GM18873 (cell line): ENCODE data around the gene SNHG17.
"Not testable (repeated sequence)": the region's sequence is repeated elsewhere in the genome, so short reads cannot be mapped to it uniquely, and the experiment has no call there.

Experiments used
- ATAC-seq: cut with Tn5 transposase; IDR thresholded peaks from one replicate; pipeline ENCODE4 v1.9.1; 2021; ENCODE audit warnings: mild to moderate bottlenecking, moderate library complexity, moderate number of reproducible peaks; ENCODE audit not compliant: unreplicated experiment, low FRiP score

Gene SNHG17

DNA sequence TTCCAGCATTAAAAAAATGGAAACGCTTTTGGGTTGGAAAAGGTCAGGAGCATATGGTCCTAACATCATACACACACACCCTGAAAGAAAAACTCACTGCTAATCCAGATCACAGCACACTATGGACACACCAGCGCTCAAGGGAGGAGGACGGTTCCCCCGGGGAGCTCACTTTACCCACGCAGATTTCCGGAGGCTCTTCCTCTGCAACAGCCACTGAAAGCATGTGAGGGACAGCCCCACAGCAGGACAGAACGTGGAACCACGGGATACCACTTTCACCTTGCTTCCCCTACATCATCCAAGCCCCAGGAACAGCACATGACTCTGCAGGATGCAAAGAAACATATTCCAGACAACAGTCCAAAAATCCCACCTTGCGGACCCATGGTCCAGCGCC, 13.2 kb downstream of the SNHG17 start:
- ATAC-seq = no peak

DNA sequence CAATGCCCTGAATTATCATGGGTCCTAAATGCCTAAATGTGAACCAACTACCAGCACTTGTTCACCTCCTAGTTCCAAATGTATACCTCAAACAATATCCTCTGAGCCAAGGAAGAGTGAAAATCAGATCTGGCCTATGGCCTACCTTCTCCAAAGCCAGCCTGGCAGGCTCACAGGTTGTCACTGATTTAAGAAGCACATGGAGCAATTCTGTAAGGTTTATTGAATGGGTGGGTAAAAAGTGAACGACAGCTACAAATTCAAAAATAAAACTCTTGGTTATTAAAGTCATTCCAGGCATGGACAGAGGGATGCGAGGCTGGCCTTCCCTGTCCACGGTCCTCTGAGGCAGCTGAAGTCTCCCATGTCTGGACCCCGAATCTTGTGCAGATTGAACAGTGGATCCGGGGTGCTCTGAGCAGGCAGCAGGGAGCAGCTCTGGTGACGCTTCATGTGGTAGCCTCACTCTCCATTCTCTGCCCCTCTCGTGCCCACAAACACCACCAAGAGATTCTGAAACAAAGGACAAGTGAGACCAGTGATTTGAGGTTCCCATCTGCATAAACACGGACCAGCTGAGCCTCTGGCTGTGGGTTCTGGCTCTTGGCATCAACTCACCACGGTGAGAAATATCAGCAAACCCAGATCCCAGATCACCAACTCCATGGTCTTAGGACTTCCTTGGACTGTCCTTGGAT, 14.6 kb downstream of the SNHG17 start:
- no peak for ATAC-seq

DNA sequence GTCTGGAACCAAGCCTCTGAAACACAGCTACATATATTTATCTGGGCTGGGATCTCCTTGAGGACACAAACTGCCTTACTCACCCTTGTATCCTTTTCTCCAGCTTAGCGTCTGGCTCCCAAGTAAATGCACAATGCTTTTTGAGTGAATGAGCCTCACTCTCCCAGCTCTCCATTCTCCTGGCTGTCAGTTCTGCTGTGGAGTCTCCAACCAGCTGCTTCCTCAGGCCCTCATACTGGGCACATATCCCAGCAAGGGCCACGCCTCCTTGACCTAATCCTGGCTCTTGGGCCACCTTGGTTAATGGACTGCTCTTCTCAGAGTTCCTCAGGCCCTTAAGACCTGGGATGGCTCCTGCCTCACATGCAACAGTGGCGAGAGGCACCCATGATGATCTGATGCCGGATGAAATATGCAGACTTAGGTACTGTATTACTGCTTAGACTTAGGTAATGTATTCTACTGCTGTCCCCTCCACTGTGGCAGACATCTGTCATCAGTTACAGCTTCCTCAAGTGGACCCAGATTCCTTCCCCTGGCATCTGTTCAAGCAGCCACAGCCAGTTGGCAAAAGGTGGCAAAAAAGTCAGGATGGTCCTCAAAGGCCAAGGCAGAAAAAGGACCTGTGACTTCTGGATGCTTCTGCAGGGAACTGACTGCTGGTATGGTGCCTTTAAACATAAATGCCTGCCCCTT, 16.5 kb downstream of the SNHG17 start:
- ATAC-seq = no peak

DNA sequence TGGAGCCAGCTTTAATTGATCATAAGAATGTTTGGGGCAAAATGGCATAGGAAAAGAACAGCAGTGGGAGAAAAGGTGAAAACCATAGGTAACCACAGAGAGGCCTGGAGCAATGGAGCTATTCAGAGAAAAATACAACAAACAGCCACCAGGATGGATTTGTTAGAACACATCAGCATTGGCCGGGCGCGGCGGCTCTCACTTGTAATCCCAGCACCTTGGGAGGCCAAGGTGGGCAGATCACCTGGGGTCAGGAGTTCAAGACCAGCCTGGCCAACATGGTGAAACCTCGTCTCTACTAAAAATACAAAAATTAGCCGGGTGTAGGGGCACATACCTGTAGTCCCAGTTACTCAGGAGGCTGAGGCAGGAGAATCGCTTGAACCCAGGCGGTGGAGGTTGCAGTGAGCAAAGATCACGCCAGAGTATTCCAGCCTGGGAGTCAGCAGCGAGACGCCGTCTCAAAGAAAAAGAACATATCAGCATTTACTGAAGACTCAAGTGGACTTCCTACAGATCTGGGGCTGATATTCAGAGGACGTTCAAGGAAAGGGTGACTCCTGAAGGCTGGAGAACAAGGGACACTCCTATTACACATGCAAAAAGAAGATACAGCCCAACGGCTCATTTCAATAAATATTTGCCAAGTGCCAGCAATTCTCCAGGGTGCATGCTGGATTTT, 20.2 kb downstream of the SNHG17 start:
- no peak for ATAC-seq

DNA sequence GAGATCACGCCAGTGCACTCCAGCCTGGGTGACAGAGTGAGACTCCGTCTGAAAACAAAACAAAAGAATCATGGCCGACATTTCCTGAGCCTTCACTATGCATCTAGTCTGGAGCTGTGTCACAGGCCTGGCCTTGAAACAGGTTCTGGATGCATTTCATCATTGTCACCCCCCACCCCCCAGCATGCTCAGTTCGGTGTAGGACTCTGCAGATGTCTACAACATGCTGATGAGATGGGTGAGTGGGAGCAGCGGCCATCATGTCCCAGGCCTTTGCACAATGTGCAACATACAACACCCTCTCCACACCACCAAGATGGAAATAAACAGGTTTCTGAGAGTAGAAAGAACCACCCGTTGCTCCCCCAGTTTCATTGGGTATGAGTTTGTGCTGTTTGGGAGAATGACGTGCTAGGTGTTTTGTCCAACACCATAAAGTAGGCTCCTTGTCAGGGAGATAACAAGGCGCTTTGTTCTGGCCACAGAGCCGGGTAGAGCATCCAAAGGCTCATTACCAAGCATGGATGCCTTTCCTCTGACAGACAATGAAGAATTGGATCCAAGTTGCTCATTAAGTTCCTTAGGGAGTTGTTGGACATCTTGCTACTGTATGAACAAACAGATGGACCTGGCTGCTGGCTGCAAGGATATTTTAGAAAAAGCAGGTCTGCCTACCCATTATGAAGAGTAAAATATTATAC, 22.1 kb downstream of the SNHG17 start:
- no peak for ATAC-seq

DNA sequence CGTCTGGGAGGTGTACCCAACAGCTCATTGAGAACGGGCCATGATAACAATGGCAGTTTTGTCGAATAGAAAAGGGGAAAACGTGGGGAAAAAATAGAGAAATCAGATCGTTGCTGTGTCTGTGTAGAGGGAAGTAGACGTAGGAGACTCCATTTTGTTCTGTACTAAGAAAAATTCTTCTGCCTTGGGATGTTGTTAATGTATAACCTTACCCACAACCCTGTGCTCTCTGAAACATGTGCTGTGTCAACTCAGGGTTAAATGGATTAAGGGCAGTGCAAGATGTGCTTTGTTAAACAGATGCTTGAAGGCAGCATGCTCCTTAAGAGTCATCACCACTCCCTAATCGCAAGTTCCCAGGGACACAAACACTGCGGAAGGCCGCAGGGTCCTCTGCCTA, 27.3 kb downstream of the SNHG17 start:
- not testable (repeated sequence) for ATAC-seq

DNA sequence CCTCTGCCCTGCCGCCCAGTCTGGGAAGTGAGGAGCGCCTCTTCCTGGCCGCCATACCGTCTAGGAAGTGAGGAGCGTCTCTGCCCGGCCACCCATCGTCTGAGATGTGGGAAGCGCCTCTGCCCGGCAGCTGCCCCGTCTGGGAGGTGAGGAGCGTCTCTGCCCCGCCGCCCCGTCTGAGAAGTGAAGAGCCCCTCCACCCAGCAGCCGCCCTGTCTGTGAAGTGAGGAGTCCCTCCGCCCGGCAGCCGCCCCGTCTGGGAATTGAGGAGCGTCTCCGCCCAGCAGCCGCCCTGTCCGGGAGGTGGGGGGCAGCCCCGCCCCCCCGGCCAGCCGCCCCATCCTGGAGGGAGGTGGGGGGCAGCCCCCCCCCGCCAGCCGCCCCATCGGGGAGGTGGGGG, 27.8 kb downstream of the SNHG17 start:
- no peak for ATAC-seq

DNA sequence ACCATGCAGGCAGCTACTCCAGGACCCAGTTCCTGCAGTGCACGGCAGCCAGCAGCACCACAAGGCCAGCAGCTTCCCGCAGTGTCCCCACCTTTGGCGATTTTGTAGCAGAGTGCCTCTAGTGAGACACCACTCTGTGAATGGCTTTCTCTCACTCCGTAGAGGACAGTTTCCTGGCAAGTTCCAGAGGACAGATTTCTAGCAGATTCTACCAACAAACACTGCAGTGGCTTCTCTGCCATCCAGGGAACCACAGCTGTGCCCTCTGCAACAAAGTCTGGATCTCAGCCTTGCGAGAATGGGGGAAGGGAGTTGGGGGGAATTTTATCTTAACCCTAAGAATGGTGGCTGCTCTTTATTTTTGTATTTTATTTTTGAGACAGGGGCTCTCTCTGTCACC, 28.7 kb downstream of the SNHG17 start:
- no peak for ATAC-seq

DNA sequence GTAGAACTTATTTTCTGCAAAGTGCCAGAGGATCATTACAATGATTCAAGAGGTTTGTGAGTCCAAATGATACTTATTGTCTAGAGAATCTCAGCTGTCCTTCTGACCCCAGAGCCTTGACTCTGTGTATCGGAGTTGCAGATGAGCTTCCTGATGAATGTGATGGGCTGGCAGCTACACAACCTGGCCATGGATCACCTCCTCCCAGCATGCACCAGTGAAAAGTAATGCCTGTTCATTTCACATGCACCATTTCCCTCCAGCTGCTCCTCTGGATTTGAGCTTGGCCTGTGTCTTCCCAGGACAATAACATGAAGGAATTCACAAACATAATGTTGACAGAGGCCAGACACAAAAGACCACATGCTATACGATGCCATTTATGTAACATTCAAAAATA, 30.0 kb downstream of the SNHG17 start:
- ATAC-seq = no peak

DNA sequence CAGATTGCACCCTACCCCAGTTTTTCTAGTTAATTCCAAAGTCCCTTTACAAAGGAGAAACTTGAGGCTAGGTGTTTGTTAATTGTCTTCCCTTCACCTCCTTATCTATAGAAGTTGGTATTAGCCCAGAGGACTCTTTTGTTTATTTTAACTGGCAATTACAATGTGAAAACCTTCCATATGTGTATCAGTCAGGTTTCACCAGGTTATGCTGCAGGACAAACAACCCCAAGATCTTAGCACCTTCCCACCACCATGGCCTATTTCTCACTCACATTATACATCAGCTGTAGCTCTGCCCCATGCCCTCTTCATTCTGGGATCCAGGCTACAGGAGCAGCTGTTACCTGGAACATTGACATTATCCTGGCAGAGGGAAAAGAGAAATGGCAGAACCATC, 31.1 kb downstream of the SNHG17 start:
- no peak for ATAC-seq

DNA sequence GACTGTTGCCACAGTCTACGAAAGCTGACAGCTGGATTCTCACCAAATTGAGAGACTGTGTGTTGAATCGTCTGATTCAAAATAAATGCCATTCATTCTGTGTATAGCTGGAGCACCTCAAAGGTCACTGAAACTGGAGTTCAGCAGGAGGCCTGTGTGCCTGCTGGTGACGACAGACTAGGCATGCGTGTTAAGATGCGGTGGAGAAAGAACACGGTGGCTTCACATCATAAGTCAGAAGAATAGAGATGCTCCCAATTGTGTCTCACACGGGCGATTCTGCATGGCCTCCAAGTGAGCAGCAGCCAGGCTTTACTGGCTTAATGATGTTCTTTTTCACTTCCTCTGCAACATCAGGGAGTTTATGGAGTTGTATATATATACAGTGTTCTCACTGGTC, 32.3 kb downstream of the SNHG17 start:
- no peak for ATAC-seq

DNA sequence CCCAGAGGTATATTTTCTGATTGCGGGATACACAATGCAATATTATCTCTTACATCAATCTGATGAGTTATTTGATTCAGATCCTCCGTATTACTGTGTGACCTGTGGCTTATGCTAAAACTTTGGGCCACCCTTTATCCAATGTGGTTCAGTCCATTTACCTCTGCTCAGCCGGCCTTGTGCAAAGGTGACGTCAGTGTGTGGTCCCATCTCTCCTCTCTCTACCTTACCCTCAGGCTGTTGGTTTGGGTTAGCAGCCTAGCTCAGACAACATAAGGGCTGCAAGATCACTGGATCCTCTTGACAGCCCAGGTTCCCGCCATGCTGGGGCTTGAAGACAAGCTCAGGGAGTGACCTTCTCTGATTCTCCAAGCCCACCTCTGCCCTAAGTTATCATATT, 33.0 kb downstream of the SNHG17 start:
- no peak for ATAC-seq

DNA sequence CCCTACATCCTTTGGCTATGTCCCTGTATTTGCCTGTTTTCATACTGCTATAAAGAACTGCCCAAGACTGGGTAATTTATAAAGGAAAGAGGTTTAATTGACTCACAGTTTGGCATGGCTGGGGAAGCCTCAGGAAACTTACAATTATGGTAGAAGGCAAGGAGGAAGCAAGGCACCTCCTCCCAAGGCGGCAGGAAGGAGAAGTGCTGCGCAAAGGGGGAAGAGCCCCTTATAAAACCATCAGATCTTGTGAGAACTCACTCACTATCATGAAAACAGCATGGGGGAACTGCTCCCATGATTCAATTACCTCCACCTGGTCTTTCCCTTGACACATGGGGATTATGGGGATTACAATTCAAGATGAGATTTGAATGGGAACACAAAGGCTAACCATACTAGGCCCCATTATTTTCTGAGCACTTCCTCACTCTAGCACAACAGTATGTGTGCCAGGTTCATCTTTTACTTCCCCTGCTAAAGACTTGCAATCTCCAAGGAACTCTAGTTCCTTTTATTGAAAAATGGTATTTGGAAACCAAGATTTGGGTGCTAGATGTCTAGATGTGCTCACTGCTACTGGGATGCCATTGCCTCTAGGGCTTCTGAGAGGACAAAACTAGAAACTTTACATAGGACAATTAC, 39.3 kb downstream of the SNHG17 start:
- ATAC-seq = not testable (repeated sequence)

DNA sequence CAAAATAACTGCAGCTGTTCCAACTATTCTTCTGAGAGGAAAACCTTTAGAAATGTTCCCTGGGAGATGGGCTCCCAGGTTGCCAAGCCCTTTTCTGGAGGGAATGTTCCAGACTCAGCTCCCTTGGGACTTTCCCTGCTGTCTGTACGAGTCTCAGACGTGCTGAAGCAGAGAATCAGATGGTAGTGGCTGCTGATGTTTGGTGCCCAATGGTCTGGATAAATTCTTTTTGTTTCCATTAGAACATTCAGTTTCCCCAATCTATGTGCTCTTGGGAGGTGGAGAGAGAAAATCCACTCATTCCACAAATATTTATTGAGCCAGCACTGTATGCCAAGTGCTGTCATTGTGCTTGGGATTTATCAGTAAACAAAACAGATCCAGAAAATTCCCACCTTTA, 40.0 kb downstream of the SNHG17 start:
- ATAC-seq = no peak

DNA sequence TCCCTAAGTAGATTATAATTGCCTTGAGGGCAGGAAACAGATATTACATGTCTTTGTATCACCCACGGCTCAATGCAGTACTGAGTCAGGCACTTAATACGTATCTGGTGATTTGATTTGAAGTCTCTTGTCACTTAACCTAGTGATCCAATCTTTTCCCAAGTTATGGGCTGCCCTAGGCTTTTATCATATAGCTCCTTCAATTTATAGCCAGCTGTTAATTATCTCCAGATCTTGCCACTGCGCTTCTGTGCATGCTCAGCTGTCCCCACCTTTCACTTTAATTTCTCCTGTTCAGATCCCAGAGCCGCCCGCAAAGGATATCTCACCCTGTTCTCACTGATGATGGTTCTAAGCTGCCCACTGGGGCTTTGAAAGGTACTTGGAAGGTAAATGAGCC, 41.9 kb downstream of the SNHG17 start:
- no peak for ATAC-seq

DNA sequence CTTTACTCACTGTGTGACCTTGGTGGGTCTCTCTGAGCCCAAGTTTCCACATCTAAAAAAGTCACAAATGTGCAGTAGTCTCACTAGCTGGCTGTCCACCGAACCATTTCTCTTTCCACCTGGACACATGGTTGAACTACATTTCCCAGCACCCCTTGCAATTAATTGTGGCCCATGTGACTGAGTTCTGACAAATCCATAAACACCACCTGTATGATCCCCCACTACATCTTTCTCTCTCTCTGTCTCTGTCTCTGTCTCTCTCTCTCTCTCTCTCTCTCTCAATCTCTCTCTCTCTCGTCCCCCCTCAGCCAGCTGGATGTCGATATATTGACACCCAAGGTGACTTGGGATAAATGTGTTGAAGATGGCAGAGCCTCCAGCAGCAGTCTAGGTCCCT, 42.8 kb downstream of the SNHG17 start:
- ATAC-seq = no peak

DNA sequence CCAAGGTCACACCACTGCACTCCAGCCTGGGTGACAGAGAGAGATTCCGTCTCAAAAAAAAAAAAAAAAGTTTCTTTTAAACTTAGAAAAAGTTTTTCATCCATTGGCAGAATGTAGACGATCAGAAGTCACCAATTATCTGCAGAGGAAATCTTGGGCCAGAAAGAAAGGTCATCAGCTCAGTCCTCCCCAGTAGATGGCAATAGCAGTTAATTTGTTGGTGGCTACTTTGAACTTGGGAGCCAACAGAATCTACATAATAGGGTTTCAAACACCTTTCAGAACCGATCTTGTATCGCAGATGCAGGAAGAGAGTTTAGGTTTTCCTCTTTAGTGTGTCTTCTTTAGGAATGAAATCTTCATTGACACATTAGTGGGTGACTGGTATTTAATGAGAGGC, 47.2 kb downstream of the SNHG17 start:
- no peak for ATAC-seq

DNA sequence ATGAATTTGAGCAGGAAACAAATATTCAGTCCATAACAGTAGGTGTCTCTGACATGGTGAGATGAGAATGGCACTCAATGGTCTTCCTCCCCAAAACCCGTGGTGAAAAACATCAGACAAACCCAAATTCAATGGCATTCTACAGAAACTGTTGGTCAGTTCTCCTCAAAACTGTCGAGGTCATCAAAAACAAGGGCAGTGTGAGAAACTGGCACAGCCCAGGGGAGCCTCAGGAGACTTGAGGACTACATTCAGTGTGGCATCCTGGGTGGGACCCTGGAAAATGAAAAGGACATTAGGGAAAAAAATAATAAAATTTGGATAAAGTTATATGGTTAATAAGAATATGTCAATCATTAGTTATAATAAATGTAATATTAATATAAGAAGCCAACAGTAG, 48.3 kb downstream of the SNHG17 start:
- ATAC-seq = no peak

DNA sequence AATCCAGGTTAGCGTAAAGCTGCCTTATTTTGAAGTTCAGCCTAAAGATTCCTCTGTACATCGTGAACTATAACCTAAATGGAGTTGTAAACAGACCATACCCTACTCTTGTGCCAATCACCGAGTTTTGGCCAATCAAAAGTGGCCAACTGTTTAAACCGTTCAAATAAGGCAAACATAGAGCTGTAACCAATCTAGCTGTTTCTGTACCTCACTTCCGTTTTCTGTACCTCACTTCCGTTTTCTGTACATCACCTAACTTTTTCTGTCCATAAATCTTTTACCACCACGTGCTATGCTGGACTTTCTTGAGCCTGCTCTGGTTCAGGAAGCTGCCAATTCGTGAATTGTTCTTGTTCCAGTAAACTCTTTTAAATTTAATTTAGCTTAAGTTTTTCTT, 49.1 kb downstream of the SNHG17 start:
- no peak for ATAC-seq

DNA sequence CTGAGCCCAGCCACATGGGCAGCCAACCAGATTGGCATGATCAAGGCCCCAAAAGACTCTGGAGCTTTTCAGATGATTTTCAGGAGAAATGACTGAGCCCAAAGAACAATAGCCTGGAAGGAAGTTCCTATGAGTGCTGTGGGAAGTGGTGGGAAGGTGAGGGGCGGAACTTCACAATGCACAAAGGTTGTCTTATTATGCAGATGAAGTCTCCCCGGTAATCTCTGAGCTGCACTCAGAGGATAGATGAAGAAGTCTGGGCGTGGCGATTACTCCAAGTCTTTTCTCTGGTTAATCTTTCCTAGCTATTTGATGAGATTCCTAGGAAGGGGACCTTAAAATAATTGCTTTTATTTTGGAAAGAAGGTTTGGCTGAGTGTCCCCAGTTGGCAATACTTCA, 52.0 kb downstream of the SNHG17 start:
- no peak for ATAC-seq

DNA sequence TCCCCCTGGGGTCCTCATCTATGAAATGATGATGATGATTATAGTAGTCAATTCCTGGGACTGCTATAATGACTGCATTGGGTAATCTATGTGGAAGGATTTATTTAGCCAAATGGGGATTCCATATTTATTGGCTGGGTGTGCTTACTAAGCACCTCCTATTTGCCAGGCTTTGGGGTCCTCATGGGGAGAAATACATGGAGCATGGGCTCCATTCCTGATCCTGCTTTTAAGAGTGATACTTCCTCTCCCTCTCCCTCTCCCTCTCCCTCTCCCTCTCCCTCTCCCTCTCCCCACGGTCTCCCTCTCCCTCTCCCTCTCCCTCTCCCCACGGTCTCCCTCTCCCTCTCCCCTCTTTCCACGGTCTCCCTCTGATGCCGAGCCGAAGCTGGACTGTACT, 57.3 kb downstream of the SNHG17 start:
- not testable (repeated sequence) for ATAC-seq
